Keratinocyte (primary cell): ENCODE data around the gene CCL7. TPM values are rescaled to one million over a fixed set of nuclear protein-coding genes. Genes with fewer than 3 reads are reported as not detected.

Source experiments
- DNase-seq: peaks from one replicate; pipeline ENCODE4 v3.0.0-alpha.2; 2011; ENCODE audit warnings: low read depth, missing footprints, low spot score
- FAIRE-seq: peaks from 2 replicates; lab custom pipeline; 2011; peaks lifted over from hg19 to GRCh38; lab: Jason Lieb, UNC
- H2AFZ ChIP-seq: 2 replicates; pipeline ENCODE4 v1.6.0; 2012; ENCODE audit warnings: low read length, control low read depth, inconsistent platforms; ENCODE audit not compliant: control insufficient read depth
- H3K27ac ChIP-seq: 2 replicates; pipeline ENCODE4 v1.5.1; 2011; ENCODE audit warnings: low read length; ENCODE audit not compliant: control insufficient read depth, insufficient read depth
- H3K27me3 ChIP-seq: 3 replicates; pipeline ENCODE4 v1.6.0; 2011; ENCODE audit warnings: low read length; ENCODE audit not compliant: control insufficient read depth, insufficient read depth; ENCODE audit errors: extremely low read depth
- H3K36me3 ChIP-seq, 2 experiments: 2 replicates in 1 of 2; 3 replicates in 1 of 2; pipeline ENCODE4 v1.5.1; 2011; ENCODE audit warnings: low read length in 2 of 2, mild to moderate bottlenecking in 1 of 2; ENCODE audit not compliant: control insufficient read depth in 2 of 2, insufficient read depth in 2 of 2; ENCODE audit errors: extremely low read depth in 1 of 2
- H3K4me1 ChIP-seq: 3 replicates; pipeline ENCODE4 v1.5.1; 2011; ENCODE audit warnings: low read length; ENCODE audit not compliant: control insufficient read depth, insufficient read depth; ENCODE audit errors: extremely low read depth
- H3K4me2 ChIP-seq: 3 replicates; pipeline ENCODE4 v1.6.0; 2011; ENCODE audit warnings: low read depth, low read length; ENCODE audit not compliant: control insufficient read depth, insufficient read depth; ENCODE audit errors: extremely low read depth
- H3K4me3 ChIP-seq, 3 experiments: fragments of 200-600 bp in 1 of 3; sonication (generic) in 1 of 3; 2 replicates in 2 of 3; 3 replicates in 1 of 3; pipeline ENCODE4 v1.5.1; 2011 to 2016; ENCODE audit warnings: low read length in 3 of 3, mild to moderate bottlenecking in 3 of 3, control low read depth in 2 of 3, inconsistent platforms in 1 of 3, low read depth in 1 of 3, mixed read lengths in 1 of 3, mixed run types in 1 of 3, moderate library complexity in 1 of 3; ENCODE audit not compliant: control insufficient read depth in 2 of 3, insufficient read depth in 2 of 3; ENCODE audit errors: extremely low read depth in 1 of 3
- H3K79me2 ChIP-seq: 2 replicates; pipeline ENCODE4 v1.6.0; 2012; ENCODE audit warnings: low read length; ENCODE audit not compliant: control insufficient read depth, insufficient read depth
- H3K9ac ChIP-seq: 3 replicates; pipeline ENCODE4 v1.6.0; 2011; ENCODE audit warnings: low read length; ENCODE audit not compliant: control insufficient read depth, insufficient read depth; ENCODE audit errors: extremely low read depth
- H3K9me1 ChIP-seq: 3 replicates; pipeline ENCODE4 v1.6.0; 2011; ENCODE audit warnings: low read length; ENCODE audit not compliant: control insufficient read depth, insufficient read depth; ENCODE audit errors: extremely low read depth
- H3K9me3 ChIP-seq: 2 replicates; pipeline ENCODE4 v1.5.1; 2012; ENCODE audit warnings: low read depth, low read length; ENCODE audit not compliant: control insufficient read depth
- H4K20me1 ChIP-seq: 3 replicates; pipeline ENCODE4 v1.6.0; 2011; ENCODE audit warnings: low read length; ENCODE audit not compliant: control insufficient read depth, insufficient read depth; ENCODE audit errors: extremely low read depth
- EZH2 ChIP-seq: IDR thresholded peaks from one replicate; pipeline ENCODE4 v1.6.1; 2012; ENCODE audit warnings: inconsistent platforms, mild to moderate bottlenecking, low read length, moderate library complexity
- dilution Hi-C: fragments of 300-500 bp; cut with MboI; formaldehyde crosslinking; loops from one replicate; pipeline ENCODE4 v1.7.0; 2020; ENCODE audit warnings: low sequenced_read_pairs; ENCODE audit not compliant: extremely low pct_ligation_motif_present
- polyA plus RNA-seq, 5 experiments: library from polyadenylated mRNA; depleted of rRNA in 3 of 5; stranded (reverse) in 3 of 5; stranded (forward) in 1 of 5; unstranded in 1 of 5; fragments of >200 nt; gene quantifications; 1 replicate in 1 of 5; 2 replicates in 3 of 5; 3 replicates in 1 of 5; pipeline versions ENCODE4 v1.2.1 to v1.2.3, GENCODE V29; 2011 to 2012; ENCODE audit warnings: missing spikeins in 2 of 5, low read depth in 1 of 5, low replicate concordance in 1 of 5
- TF ChIP-seq, protein P1 (sequence below), 3 experiments: IDR thresholded peaks in 1 of 3; conservative IDR thresholded peaks in 1 of 3; optimal IDR thresholded peaks in 1 of 3; 2 replicates in 2 of 3; 3 replicates in 1 of 3; pipeline versions ENCODE3 to v1.5.1; 2011; ENCODE audit warnings: low read length in 3 of 3, mild to moderate bottlenecking in 3 of 3, moderate library complexity in 2 of 3, control low read depth in 1 of 3, inconsistent platforms in 1 of 3; ENCODE audit not compliant: insufficient read depth in 2 of 3; ENCODE audit errors: extremely low read depth in 1 of 3

The CCL7 gene
- polyA plus RNA-seq, 1 donor (not counting 4 experiments of a cell fraction or from before 2014, with no cell fraction given), result not detected

- FAIRE-seq (no peak), DNase-seq (no peak)
- Histone ChIP-seq H3K36me3 (no peaks in the 10 kb centered on the region), H3K4me2 (no peak overlapping the region), H3K9me3 (no peaks in the 10 kb centered on the region), H4K20me1 (no peaks in the 10 kb centered on the region), H3K4me1 (peaks cover 27% of the 10 kb centered on the region), H3K27ac (no peak overlapping the region), H3K9ac (no peak overlapping the region), H3K79me2 (no peaks in the 10 kb centered on the region), H3K9me1 (no peaks in the 10 kb centered on the region), H2AFZ (no peak overlapping the region), H3K27me3 (no peaks in the 10 kb centered on the region), H3K4me3 (no peak overlapping the region)
- dilution Hi-C loops, result no loop called here
- TF ChIP-seq, protein P1, sequence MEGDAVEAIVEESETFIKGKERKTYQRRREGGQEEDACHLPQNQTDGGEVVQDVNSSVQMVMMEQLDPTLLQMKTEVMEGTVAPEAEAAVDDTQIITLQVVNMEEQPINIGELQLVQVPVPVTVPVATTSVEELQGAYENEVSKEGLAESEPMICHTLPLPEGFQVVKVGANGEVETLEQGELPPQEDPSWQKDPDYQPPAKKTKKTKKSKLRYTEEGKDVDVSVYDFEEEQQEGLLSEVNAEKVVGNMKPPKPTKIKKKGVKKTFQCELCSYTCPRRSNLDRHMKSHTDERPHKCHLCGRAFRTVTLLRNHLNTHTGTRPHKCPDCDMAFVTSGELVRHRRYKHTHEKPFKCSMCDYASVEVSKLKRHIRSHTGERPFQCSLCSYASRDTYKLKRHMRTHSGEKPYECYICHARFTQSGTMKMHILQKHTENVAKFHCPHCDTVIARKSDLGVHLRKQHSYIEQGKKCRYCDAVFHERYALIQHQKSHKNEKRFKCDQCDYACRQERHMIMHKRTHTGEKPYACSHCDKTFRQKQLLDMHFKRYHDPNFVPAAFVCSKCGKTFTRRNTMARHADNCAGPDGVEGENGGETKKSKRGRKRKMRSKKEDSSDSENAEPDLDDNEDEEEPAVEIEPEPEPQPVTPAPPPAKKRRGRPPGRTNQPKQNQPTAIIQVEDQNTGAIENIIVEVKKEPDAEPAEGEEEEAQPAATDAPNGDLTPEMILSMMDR (optimal IDR thresholded peaks at IDR 0.05 in 1 of 3, IDR thresholded peaks at IDR 0.05 in 1 of 3, conservative IDR thresholded peaks at IDR 0.05 in 1 of 3; ENCODE audit: extremely low read depth in 1 of 3, insufficient read depth in 2 of 3, low read length in 3 of 3), result no peak
- TF ChIP-seq EZH2, result no peak
Measured at GRCh38 chr17:34303606-34304005, 33.6 kb downstream of the CCL7 start.

- TF ChIP-seq, protein P1 (optimal IDR thresholded peaks at IDR 0.05 in 1 of 3, IDR thresholded peaks at IDR 0.05 in 1 of 3, conservative IDR thresholded peaks at IDR 0.05 in 1 of 3; ENCODE audit: extremely low read depth in 1 of 3, insufficient read depth in 2 of 3, low read length in 3 of 3), result no peak
- no peak for TF ChIP-seq EZH2
- Histone ChIP-seq H3K9me3 (no peaks in the 10 kb centered on the region), H3K4me2 (no peak overlapping the region), H3K27ac (no peak overlapping the region), H3K36me3 (no peaks in the 10 kb centered on the region), H3K4me1 (peaks cover 14% of the 10 kb centered on the region), H3K9me1 (no peaks in the 10 kb centered on the region), H3K79me2 (no peaks in the 10 kb centered on the region), H3K4me3 (no peak overlapping the region), H3K9ac (no peak overlapping the region), H3K27me3 (no peaks in the 10 kb centered on the region), H2AFZ (no peak overlapping the region), H4K20me1 (no peaks in the 10 kb centered on the region)
- DNase-seq, result no peak
- dilution Hi-C loops, result no loop called here
- no peak for FAIRE-seq
Measured at GRCh38 chr17:34305061-34305460, 35.0 kb downstream of the CCL7 start.
